Fibroblast of villous mesenchyme (primary cell): ENCODE data around the gene ITGB6. TPM values are rescaled to one million over a fixed set of nuclear protein-coding genes. Genes with fewer than 3 reads are reported as not detected.

Experiments
- DNase-seq: peaks from one replicate; pipeline ENCODE4 v3.0.0-alpha.2; 2010; ENCODE audit warnings: low read depth
- H3K4me3 ChIP-seq: 2 replicates; pipeline ENCODE4 v1.5.1; 2011; ENCODE audit warnings: low read depth, mild to moderate bottlenecking, low read length
- total RNA-seq: library from RNA; depleted of rRNA; stranded (reverse); fragments of >200 nt; gene quantifications from 2 replicates; pipeline ENCODE4 v1.2.3, GENCODE V29; 2012
- TF ChIP-seq, protein P1 (sequence below): IDR thresholded peaks from 2 replicates; pipeline ENCODE4 v1.5.1; 2012; ENCODE audit warnings: low read depth, mild to moderate bottlenecking, low read length; ENCODE audit not compliant: insufficient read depth

ITGB6 gene
- total RNA-seq, 1 donor: not detected

DNA sequence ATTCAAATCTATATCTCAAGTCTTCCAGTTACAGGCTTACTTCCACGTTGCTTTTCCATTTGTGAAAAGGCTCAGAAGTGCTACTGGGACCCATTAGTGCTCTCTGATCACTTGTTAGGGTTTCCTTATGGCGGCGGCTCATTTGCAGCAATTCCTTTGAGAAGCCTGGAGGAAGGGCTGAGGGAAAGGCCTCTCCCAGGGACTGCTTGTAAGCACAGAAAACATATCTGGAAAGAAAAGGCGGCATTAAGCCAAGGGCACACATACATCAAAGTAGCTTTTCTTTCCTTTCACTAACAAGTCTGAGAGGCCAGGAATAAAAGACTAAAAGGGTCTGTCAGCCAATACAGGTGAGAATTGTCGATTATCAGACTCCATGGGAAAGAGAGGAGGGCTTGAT is 39.4 kb upstream of the ITGB6 start:
- no peak for DNase-seq
- TF ChIP-seq, protein P1, sequence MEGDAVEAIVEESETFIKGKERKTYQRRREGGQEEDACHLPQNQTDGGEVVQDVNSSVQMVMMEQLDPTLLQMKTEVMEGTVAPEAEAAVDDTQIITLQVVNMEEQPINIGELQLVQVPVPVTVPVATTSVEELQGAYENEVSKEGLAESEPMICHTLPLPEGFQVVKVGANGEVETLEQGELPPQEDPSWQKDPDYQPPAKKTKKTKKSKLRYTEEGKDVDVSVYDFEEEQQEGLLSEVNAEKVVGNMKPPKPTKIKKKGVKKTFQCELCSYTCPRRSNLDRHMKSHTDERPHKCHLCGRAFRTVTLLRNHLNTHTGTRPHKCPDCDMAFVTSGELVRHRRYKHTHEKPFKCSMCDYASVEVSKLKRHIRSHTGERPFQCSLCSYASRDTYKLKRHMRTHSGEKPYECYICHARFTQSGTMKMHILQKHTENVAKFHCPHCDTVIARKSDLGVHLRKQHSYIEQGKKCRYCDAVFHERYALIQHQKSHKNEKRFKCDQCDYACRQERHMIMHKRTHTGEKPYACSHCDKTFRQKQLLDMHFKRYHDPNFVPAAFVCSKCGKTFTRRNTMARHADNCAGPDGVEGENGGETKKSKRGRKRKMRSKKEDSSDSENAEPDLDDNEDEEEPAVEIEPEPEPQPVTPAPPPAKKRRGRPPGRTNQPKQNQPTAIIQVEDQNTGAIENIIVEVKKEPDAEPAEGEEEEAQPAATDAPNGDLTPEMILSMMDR: no peak
- H3K4me3 ChIP-seq: no peak overlapping the region

DNA sequence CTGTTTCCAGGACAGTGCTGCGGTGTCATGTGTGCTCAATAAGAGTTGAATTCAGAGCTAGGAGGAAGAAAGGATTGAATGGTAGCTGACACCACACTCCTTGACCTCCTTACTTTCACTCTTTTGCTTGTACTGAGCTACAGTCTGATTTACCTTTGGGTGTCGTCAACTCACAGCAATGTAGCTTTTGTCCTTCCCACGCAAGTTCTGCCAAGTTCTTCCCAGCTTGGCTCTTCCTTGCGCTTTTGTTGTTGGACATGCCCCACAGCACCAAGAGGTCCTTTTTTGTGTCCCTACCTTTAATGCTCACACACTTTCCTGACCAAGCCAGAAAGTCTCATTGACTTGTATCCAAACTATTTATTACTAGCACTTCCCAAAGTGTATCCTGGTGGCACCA is 38.3 kb upstream of the ITGB6 start:
- TF ChIP-seq, protein P1: no peak
- H3K4me3 ChIP-seq: no peak overlapping the region
- no peak for DNase-seq

- no peak overlapping the region for H3K4me3 ChIP-seq
- TF ChIP-seq, protein P1: no peak
- DNase-seq: no peak
Measured at GRCh38 chr2:160232905-160233475, 32.9 kb upstream of the ITGB6 start.

- no peak overlapping the region for H3K4me3 ChIP-seq
- peak; percentile 58 for DNase-seq
- TF ChIP-seq, protein P1: no peak
Measured at GRCh38 chr2:160229591-160229990, 29.5 kb upstream of the ITGB6 start.

DNA sequence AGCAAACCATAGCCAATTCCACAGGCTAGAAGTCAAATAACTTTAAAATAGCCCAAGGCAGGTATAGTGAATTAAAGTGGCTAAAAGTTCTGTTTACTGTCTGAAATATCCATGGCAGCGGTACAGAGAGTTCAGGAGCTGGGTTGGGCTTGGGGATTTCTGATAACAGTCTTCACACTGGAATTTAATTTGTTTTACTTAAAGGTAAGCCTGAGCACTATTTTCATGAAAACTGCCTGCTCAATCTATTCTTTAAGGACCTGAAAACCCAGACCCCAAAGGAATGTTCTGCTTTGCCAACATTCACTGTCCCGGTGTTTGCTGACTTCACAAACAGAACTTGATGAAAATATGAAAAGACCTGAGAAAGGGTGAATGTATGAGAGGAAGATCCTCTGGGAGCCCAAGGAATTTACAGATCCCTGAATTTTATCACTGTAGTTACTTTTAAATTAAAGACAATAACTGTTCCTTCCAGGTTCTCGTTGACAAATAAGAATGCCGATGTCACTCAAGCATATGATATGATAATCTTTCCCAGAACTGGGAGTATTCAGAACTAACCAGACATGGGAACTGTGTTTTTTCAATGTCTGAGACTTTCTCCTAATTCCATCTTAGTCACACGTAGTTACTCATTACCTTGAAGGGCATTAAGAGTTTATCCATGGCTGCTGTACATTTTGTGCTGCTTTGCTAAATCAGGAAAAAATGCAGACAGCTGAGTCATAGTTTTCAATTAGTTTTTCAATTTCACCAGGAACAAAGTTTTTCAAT is 28.3 kb upstream of the ITGB6 start:
- TF ChIP-seq, protein P1: no peak
- peak; percentile 88 for DNase-seq
- no peak overlapping the region for H3K4me3 ChIP-seq

- TF ChIP-seq, protein P1: no peak
- DNase-seq: peak; percentile 70
- no peak overlapping the region for H3K4me3 ChIP-seq
Measured at GRCh38 chr2:160227293-160227915, 27.3 kb upstream of the ITGB6 start.
